Urothelium cell line (cell line): ENCODE measurements around the gene GNA15.
"Not testable (repeated sequence)": the region's sequence is repeated elsewhere in the genome, so short reads cannot be mapped to it uniquely, and the experiment has no call there.

ENCODE experiments used
- DNase-seq: peaks from one replicate; pipeline ENCODE4 v3.0.0; 2011; ENCODE audit warnings: low spot score, mixed read lengths
- FAIRE-seq: peaks from 2 replicates; lab custom pipeline; 2011; peaks lifted over from hg19 to GRCh38; lab: Jason Lieb, UNC

The GNA15 gene

DNA sequence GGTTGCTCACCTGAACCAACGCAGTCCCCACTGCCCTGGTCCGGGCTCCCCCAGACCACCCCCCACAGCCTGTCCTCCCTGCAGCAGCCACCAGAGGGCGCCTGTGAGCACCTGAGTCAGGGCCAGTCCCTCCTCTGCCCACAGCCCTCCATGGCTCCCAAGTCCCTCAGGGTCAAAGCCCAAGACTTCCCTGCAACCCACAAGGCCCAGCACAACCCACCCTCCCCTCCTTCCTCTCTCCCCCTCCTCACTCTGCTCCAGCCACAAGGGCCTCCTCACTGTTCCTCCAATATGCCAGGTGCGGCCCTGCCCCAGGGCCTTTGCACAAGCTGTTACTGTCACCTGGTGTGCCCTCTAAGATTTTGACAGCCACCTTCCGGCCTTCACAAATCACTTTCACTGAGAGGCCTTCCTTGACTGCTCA, 10.9 kb downstream of the GNA15 start:
- no peak for DNase-seq

DNA sequence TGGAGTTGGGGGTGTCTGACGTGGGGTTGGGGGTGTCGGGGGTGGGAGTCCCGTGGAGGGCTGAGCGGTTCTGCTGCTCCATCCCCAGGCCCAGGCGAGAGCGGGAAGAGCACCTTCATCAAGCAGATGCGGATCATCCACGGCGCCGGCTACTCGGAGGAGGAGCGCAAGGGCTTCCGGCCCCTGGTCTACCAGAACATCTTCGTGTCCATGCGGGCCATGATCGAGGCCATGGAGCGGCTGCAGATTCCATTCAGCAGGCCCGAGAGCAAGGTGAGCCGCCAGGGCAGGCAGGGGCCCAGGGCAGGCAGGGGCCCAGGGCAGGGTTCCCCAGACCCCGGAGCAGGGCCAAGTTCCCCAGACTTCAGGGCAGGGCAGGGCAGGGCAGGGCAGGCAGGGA, 12.7 kb downstream of the GNA15 start:
- no peak for FAIRE-seq

More for the DNA sequence above, 10.9 kb downstream of the GNA15 start:
- no peak for FAIRE-seq

DNA sequence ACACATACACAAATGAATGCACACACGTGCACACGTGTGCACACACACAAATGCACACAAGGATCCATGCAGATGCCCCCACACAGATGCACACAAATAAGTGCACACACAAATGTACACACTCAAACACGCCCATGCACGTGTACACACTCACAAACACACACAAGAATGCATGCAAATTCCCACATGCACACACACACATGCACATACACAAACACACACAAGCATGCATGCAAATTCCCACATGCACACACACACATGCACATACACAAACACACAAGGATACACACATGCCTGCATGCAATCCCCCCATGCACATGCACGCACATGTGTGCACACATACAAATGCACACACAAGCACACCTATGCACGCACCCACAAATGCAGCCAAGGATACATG, 13.3 kb downstream of the GNA15 start:
- no peak for DNase-seq
- FAIRE-seq, result peak; percentile 82

More for the DNA sequence above, 12.7 kb downstream of the GNA15 start:
- no peak for DNase-seq

DNA sequence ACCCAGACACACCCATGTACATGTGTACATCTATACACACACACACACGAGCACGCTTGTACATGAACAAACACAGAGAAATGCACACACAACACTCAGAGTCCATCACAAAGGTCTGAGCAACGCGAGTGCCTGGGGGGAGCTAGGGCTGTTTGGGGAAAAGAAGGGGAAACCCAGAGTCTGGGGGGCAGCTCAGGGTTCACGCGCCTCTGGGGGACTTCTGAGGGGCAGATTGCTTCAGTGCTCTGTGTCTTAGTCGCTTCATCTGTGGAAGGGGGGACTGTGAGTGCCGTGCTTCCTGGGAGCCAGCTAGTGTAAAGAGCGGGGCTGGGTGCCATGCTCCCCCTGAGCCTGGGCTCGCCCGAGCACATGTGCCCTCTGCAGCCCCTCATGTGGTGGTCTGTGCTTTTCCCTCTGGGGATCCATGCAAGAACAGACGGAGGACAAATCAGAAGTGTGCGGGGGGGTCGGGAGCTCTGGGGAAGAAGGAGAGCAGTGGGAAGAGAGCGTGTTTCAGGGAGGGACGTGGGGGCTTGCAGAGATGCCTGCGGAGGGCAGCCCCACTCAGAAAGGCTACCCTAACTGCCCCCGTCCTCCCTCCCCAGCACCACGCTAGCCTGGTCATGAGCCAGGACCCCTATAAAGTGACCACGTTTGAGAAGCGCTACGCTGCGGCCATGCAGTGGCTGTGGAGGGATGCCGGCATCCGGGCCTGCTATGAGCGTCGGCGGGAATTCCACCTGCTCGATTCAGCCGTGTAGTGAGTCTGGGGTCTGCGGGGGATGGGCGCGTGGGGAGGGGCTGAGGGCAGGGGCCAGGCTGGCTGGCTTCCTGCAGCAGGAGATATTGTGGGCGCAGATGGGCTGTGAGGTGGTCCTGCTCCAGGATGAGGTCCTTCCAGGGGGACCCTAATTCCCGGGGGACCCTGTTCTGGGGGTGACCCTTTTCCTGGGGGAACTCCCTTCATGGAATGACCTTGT, 14.0 kb downstream of the GNA15 start:
- FAIRE-seq, result no peak
- no peak for DNase-seq

DNA sequence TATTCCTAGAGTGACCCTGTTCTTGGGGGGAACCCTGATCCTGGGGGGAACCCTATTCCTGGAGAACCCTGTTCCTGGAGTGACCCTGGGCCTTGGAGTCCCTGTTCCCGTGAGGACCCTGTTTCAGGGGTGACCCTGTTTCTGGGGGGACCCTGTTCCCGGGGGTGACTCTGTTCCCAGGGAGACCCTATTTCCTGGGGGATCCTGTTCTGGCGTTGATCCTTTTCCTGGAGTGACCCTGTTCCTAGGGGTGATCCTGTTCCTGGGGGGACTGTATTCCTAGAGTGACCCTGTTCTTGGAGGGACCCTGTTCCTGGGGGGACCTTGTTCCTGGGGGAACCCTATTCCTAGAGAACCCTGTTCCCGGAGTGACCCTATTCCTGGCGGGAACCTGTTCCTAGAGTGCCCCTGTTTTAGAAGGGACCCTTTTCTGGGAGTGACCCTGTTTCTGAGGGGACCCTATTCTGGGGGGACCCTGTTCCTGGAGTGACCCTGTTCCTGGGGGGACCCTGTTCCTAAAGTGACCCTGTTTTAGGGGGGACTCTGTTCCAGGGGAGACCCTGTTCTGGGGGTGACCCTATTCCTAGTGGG, 15.0 kb downstream of the GNA15 start:
- DNase-seq (no peak), FAIRE-seq (no peak)

DNA sequence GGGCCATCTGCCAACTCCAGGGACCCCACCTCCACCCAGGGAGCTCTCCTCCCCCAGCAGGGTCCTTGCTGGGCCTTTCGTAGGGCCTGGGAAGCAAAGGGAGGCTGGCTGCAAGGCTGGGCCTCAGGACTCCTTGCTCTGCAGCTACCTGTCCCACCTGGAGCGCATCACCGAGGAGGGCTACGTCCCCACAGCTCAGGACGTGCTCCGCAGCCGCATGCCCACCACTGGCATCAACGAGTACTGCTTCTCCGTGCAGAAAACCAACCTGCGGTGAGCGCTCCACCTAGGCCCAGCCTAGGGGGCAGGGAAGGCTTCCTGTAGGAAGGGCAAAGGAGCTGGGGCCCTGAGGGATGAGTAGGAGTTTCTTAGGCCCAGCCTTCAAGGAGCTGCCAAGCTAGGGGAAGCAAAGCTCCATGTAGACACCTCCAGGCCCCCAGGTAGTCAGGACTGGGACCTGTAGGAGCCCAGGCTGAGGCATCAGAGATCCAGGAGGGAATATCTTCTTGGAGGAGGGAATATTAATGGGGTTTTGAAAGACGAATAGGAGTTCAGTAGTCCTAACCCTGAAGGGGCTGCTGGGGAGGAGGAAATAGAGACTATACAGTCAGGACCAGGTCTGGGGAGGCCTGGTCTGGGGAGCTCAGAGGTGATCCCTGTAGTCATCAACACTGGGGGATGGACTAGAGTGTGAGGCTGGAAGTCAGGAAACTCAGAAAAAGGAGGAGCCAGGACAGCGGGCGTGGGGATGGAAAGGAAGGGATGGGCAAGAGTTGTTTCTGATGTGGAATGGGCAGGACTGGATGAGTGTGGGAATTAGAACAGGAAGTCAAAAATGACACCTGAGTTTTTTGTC, 16.0 kb downstream of the GNA15 start:
- no peak for FAIRE-seq
- DNase-seq, result no peak

DNA sequence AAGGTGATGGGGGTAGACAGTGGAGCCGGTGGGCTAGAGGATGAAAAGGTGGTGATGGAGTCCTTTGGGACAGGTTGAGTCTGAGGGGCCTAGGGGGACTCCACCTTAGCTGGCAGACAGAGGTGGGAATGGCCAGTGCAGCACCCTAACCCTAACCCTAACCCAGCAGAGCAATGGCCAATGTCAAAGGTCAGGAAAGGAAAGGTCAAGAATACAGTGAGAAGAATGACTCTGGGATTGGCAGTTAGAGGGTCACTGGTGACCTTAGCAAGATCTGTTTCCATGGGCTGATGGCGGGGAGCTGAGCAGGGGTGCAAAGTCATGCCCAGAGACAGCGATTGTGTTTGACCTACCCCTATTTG, 16.6 kb downstream of the GNA15 start:
- DNase-seq, result no peak
- FAIRE-seq, result no peak

DNA sequence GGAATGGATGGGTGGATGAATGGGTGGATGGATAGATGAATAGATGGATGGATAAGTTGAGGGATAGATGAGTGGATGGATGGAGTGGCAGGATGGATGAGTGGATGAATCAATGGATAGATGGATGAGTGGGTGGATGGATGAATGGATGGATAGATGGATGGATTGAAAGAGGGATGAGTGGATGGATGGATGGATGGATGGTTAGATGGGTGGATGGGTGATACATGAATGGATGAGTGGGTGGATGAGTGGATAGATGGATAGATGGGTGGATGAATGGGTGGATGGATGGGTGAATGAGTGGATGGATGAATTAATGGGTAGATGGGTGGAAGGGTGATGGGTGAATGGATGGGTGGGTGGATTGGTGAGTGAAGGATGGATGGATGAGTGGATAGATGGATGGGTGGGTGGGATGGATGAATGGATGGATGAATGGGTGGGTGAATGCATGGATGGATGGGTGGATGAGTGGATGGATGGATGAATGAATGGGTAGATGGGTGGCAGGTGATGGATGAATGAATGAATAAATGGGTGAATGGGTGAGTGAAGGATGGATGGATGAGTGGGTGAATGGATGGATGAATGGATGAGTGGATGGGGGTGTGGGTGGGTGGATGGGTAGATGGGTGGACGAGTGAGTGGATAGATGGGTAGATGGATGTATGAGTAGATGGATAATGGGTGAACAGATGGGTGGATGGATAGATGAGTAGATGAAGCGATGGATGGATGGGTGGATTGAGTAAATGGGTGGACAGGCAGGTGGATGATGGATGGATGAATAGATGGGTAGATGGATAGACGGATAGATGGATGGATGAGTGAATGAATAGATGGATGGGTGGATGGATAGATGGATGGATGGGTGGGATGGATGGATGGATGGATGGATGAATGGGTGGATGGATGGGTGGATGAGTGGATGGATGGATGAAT, 17.7 kb downstream of the GNA15 start:
- no peak for DNase-seq
- FAIRE-seq, result no peak

DNA sequence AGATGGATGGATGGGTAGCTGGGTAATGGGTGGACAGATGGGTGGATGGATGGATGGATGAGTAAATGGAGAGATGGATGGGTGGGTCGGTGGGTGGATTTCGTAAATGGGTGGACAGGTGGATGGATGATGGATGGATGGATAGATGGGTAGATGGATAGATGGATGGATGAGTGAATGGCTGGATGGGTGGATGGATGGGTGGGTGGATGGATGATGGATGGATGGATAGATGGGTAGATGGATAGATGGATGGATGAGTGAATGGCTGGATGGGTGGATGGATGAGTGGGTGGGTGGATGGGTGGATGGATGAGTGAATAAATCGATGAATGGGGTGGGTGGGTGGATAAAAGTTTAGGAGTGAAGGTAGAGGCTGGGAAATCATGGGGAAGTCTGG, 18.6 kb downstream of the GNA15 start:
- FAIRE-seq, result peak; percentile 62
- DNase-seq, result not testable (repeated sequence)

DNA sequence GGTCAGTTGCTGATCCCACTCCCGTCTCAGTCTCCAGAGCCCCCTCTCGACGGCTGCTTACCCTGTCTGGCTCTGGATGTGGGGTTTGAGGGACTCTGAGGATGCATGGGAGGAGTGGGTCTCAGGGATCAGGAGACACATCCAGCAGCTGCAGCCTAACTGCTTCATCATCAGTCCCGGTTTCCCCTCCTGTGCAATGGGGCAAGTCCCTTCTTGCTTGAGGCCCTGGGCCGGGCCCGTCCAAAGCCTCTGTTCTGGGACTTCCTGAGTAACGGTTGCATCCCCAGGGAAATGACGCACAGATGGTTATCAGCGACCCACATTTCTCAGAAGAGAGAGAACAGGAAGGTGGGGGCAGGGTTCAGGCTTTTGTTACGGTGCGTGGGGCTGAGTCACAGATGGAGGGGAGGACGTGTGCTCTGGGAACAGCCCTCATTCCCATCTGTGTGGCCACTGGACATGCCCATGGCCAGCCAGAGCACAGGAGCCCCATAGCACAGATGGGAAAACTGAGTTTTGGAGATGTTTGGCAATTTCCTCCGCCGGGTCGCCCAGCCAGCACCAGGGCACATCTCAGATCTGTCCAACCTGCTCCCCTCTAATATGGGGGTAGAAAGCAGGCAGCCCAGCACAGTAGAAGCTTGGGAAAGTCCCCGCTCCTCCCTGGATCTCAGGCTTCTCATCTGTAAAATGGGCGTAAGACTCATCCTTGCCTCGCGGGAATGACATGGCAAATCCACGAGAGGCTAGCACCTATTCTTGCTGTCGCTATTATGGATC, 19.3 kb downstream of the GNA15 start:
- peak; percentile 85 for DNase-seq
- no peak for FAIRE-seq

DNA sequence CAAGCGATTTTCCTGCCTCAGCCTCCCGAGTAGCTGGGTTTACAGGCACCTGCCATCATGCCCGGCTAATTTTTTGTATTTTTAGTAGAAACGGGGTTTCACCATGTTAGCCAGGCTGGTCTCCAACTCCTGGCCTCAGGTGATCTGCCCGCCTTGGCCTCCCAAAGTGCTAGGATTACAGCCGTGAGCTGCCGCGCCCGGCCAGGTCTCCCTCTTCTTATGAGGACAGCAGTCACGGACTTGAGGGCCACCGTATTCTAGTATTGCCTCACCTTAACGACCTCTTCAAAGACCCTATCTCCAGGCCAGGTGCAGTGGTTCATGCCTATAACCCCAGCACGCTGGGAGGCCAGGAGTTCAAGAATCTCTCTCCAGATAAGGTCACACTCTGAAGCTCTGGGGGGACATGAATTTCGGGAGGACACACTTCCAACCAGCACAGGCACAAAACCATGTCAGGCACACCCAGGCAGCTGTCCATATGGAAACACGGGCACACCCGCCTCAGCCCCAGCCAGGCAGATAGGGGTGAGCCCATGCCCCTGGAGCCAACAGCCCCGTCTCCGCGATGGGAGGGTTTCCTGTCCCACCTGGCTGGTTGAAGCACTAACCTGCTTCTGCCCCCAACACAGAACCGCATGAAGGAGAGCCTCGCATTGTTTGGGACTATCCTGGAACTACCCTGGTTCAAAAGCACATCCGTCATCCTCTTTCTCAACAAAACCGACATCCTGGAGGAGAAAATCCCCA, 21.4 kb downstream of the GNA15 start:
- DNase-seq (no peak), FAIRE-seq (no peak)

DNA sequence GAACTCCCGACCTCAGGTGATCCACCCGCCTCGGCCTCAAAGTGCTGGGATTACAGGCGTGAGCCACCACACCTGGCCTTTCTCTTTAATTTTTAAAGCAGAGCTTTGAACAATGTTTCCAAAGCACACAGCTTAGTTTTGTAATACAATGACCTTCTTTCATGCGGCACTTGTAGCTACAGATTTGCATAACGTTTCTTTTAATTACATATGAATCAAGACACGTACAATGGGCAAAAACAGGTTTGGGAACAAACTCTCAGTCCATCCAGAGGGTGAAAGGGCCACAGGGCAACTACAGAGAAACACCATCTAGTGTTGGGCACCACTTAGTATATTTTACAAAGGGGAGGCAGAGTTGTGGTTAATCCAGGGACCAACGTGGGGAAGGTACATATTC, 23.7 kb downstream of the GNA15 start:
- FAIRE-seq (no peak), DNase-seq (no peak)

DNA sequence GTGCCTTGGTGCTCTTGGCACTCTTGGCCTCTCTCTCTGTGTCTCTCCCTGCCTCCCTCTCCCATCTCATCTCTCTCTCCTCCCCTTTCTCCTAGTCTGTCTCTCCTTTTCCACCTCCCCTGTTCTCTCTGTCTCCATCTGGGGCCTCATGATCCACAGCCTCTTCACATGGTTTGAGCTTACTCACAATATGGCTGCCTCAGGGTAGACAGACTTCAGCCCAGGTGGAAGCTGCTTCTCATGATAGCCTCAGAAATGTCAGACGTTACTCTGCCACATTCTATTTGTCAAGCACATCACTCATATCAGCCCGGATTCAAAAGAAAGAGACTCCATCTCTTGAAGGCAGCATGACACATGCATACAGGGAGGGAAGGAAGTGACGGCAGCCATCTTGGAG, 24.4 kb downstream of the GNA15 start:
- no peak for DNase-seq
- no peak for FAIRE-seq

DNA sequence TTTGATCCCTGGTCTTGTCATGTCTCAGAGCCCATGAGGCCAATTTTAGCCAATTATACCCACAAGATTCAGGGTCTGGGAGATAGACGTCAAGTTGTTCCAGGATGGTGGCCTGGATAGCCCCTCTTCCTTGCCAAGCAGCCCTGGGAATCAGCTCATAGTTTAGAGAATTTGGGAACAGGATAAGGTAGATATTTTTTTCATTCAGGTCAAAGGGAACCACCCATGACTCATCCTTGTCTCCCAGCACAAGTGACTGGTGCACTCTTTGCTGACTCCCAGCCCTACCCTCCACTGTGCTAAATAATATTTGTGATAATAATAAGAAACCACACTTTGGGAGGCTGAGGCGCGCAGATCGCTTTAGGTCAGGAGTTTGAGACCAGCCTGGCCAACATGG, 25.6 kb downstream of the GNA15 start:
- FAIRE-seq (no peak), DNase-seq (peak; percentile 35)

DNA sequence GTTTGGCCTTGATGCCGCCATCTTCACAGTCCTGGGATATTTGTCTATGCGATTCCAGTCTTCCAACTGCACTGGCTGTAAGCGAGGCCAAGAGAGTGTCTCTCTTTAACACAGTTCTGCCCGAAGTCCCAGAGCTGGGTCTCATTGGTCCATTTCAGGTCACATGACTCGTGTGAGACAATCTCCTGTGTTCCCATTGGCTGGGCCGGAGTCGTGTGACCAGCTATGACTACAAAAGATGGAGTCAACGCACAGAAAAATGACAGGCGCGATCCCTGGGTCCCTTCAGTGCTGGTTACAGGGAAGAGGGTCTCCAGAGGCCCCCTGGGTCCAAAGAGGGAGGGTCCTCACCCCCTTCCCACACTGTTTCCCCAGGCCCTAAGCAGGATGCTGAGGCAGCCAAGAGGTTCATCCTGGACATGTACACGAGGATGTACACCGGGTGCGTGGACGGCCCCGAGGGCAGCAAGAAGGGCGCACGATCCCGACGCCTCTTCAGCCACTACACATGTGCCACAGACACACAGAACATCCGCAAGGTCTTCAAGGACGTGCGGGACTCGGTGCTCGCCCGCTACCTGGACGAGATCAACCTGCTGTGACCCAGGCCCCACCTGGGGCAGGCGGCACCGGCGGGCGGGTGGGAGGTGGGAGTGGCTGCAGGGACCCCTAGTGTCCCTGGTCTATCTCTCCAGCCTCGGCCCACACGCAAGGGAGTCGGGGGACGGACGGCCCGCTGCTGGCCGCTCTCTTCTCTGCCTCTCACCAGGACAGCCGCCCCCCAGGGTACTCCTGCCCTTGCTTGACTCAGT, 26.8 kb downstream of the GNA15 start:
- FAIRE-seq, result no peak
- DNase-seq, result no peak

DNA sequence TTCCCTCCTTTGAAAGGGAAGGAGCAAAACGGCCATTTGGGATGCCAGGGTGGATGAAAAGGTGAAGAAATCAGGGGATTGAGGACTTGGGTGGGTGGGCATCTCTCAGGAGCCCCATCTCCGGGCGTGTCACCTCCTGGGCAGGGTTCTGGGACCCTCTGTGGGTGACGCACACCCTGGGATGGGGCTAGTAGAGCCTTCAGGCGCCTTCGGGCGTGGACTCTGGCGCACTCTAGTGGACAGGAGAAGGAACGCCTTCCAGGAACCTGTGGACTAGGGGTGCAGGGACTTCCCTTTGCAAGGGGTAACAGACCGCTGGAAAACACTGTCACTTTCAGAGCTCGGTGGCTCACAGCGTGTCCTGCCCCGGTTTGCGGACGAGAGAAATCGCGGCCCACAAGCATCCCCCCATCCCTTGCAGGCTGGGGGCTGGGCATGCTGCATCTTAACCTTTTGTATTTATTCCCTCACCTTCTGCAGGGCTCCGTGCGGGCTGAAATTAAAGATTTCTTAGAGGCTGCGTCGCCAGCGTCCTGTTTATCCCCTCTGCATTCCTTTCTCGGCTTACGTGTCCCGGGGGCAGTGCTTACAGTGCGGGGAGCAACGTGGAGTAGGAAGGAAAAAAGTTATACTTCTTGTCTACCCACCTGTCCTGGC, 27.5 kb downstream of the GNA15 start:
- DNase-seq (peak; percentile 73), FAIRE-seq (no peak)

DNA sequence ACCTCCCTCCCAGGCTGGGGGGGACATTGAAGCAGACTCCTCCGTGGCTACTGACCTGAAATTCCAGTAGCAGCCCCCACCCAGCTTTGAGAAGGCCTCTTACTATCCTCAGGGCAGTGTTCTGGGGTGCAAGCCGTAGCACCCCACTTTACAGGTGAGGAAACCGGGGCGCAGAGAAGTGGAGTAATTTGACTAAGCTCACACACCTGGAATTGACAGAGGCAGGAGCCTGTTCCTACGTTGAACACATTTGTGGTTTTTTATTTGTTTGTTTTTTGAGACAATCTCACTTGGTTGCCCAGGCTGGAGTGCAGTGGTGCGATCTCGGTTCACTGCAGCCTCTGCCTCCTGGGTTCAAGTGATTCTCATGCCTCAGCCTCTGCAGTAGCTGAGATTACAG, 28.1 kb downstream of the GNA15 start:
- no peak for DNase-seq
- no peak for FAIRE-seq
